ENCODE measurements around the gene SPAG9. TPM values are rescaled to one million over a fixed set of nuclear protein-coding genes. Genes with fewer than 3 reads are reported as not detected.
A peak's percentile ranks its signal among the peaks of the same experiment; 100 is the strongest.

Gene SPAG9
- total RNA-seq, 6 experiments from 2014 or later, result 35.2 to 49.7 (median 43.3) TPM

- Histone ChIP-seq H3K27ac (no peak overlapping the region), H3K36me3 (no peaks in the 10 kb centered on the region), H3K4me1 (peaks cover 0 to 17% (median 6%) of the 10 kb centered on the region in 4 donors), H3K9me3 (no peaks in the 10 kb centered on the region), H3K4me3 (no peak overlapping the region), H3K27me3 (no peaks in the 10 kb centered on the region)
- DNase-seq, result no peak
- no peak for ATAC-seq
- 92% methylated on average over 3 of the region's 3 CpGs for WGBS (ENCODE audit: insufficient coverage, low coverage, low lambda C conversion rate, missing lambda C conversion rate)
- TF ChIP-seq CTCF (IDR thresholded peaks at IDR 0.05), result no peak
- TF ChIP-seq POLR2A (IDR thresholded peaks at IDR 0.05), result no peak
- intact Hi-C loops (cut with DNase I), result loop anchor here in 1 of 2 donors (10.0 kb wide), 1 partner anchor 47 kb away; no protein-coding TSS in a partner anchor
Observed at GRCh38 chr17:51052235-51052634, 68.4 kb downstream of the SPAG9 start.

- DNase-seq (no peak), ATAC-seq (no peak)
- no peak overlapping the region for H3K4me3 ChIP-seq
- 78% methylated on average over 2 of the region's 3 CpGs for WGBS (ENCODE audit: insufficient coverage, low coverage, low lambda C conversion rate, missing lambda C conversion rate)
- TF ChIP-seq CTCF (IDR thresholded peaks at IDR 0.05) (no peak), POLR2A (IDR thresholded peaks at IDR 0.05) (no peak)
- intact Hi-C loops (cut with DNase I), result loop anchor here in 1 of 2 donors (10.0 kb wide), 1 partner anchor 46 kb away; no protein-coding TSS in a partner anchor
- H3K4me1 ChIP-seq, result peaks cover 0 to 10% (median 0%) of the 10 kb centered on the region in 4 donors
- no peaks in the 10 kb centered on the region for H3K9me3 ChIP-seq
- no peaks in the 10 kb centered on the region for H3K27me3 ChIP-seq
- H3K27ac ChIP-seq, result no peak overlapping the region
- H3K36me3 ChIP-seq, result no peaks in the 10 kb centered on the region
Observed at GRCh38 chr17:51050291-51051033, 70.2 kb downstream of the SPAG9 start.

GRCh38 chr17:51046514-51047384 is 73.9 kb downstream of the SPAG9 start:
- 62% methylated on average over 8 of the region's 13 CpGs for WGBS (ENCODE audit: insufficient coverage, low coverage, low lambda C conversion rate, missing lambda C conversion rate)
- Histone ChIP-seq H3K36me3 (no peaks in the 10 kb centered on the region), H3K4me1 (peaks cover 0 to 10% (median 0%) of the 10 kb centered on the region in 4 donors), H3K9me3 (no peaks in the 10 kb centered on the region), H3K27ac (no peak overlapping the region), H3K27me3 (no peaks in the 10 kb centered on the region), H3K4me3 (no peak overlapping the region)
- no peak for TF ChIP-seq CTCF (IDR thresholded peaks at IDR 0.05)
- no peak for TF ChIP-seq POLR2A (IDR thresholded peaks at IDR 0.05)
- ATAC-seq (peak; percentile 32 to 59 (median 52)), DNase-seq (no peak)
- intact Hi-C loops (cut with DNase I), result no loop called here

GRCh38 chr17:51046046-51046445 is 74.6 kb downstream of the SPAG9 start:
- no peak for TF ChIP-seq POLR2A (IDR thresholded peaks at IDR 0.05)
- no peak for TF ChIP-seq CTCF (IDR thresholded peaks at IDR 0.05)
- H3K4me3 ChIP-seq, result no peak overlapping the region
- H3K27me3 ChIP-seq, result no peaks in the 10 kb centered on the region
- ATAC-seq (no peak), DNase-seq (no peak)
- WGBS (ENCODE audit: insufficient coverage, low coverage, low lambda C conversion rate, missing lambda C conversion rate), result 71% methylated on average over 3 of the region's 3 CpGs
- intact Hi-C loops (cut with DNase I), result no loop called here
- H3K9me3 ChIP-seq, result no peaks in the 10 kb centered on the region
- H3K4me1 ChIP-seq, result peaks cover 0 to 10% (median 0%) of the 10 kb centered on the region in 4 donors
- H3K27ac ChIP-seq, result no peak overlapping the region
- H3K36me3 ChIP-seq, result peaks cover 0 to 4% (median 0%) of the 10 kb centered on the region in 4 donors
